SIG-M5 treated with dmso at 0.1 percent for 504 hours (cell line): ENCODE data around the gene PDF.

Experiments used
- DNase-seq: peaks from one replicate; lab custom pipeline; 2025; ENCODE audit not compliant: unreplicated experiment; lab: John Stamatoyannopoulos, UW

The PDF gene

GRCh38 chr16:69339289-69340094, 9.1 kb upstream of the PDF start, which contains the start of the genes COG8 and NIP7:
TSS of gene COG8 (minus strand) at chr16:69339564. CDS start at chr16:69339552, 12 bp downstream.
TSS of gene NIP7 (plus strand) at chr16:69339772. CDS start at chr16:69339830, 58 bp downstream.
- DNase-seq: peak; percentile 99

DNA sequence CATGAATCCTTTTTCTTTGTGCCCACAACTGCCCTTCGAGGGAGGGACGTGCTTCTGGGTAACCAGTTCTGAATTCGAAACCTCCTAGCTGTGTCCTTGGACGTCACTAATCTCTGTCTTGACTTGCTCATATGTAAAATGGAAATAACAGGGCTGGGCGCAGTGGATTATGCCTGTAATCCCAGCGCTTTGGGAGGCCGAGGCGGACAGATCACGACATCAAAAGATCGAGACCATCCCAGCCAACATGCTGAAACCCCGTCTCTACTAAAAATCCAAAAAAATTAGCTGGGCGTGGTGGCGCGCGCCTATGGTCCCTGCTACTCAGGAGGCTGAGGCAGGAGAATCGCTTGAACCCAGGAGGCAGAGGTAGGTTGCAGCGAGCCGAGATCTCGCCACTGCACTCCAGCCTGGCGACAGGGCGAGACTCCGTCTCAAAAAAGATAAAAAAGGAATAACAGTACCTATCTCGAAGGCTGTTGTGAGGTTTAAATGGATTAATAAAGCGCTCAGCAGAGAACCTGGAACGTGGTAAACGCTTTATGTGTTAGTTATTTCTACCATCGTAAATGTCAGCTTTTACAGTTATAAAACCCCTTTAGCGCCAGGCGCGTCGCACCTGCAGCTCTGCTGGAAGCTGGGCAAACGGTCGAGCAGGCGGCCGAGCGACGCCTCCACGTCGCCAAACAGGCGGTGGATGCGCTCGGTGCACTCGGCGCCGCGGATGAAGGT, 8.3 kb upstream of the PDF start:
- DNase-seq: no peak

DNA sequence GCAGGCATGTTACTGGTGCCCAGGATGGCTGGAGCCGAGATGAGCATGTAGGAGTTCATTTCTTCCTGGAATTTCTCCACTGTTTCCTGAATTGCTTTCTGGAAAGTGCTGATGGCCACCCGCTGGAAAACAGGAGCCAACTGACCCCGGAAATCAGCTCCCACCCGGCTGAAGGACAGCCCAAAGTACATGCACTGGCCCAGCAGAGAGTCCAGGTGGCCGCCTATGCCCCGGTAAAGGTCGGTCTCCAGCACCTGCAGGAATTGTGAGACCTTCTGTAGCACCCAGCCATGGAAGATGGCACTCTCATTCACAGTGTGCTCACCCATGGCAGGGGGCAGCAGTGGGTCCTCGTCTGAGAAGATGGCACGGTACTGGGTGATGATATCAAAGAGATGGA, 4.3 kb upstream of the PDF start:
- no peak for DNase-seq

- DNase-seq: no peak
These were observed 761 bp downstream of the PDF start for GRCh38 chr16:69329369-69330285.

DNA sequence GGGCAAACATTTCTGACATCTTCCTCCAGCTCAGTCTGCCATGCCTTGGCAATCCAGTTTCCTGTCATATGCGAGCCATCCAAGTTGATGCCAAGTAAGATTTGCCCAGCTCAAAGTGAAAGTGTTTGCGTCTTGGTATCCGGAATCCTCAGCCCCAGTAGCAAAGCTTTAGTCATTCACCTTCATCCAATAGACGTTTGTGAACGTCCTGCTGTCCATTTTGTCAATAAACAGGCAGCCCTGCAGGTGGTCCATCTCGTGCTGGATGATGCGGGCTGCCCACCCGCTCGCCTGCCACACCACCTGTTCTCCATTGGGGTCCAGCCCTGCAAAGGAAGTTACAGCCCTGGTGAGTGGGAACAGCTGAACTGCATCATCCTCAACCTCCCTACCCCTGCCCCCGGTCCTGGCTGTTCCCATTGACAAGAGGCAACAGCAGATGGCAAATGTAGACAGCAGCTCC, 1.5 kb downstream of the PDF start:
- peak; percentile 35 for DNase-seq

- DNase-seq: no peak
These were observed 2.6 kb downstream of the PDF start for GRCh38 chr16:69327585-69328310.

DNA sequence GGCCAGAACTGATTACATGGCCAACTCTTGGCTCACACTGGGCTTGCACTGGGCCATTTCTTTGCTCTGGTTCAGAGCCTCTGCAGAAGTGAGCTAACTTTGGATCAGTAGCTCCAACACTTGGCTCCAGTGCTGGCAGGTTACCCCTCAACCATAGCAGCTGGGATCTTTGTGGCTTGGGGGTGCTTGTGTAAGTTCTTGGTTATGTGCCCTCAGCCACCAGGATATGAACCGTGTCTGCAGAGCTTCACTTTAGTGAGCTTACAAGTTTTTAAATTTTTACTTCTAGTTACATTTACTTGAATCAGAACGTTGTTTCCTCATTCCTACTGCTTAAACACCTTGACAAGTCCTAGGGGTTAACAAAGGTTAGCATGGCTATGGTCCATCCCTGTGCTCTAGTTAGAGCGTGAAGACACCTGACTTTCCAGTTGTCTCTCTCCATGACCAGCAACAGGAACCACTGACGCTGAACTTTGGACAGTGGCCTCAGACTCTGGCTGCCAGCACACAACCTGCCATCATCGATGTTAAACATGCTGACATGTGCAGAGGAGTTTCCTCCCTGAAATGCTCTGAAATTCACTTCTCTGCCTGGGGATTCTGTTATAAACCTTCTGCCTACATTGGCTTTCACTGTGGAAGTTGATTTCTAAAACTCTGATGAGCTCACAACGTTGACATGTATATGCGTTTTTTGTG, 4.1 kb downstream of the PDF start:
- no peak for DNase-seq

DNA sequence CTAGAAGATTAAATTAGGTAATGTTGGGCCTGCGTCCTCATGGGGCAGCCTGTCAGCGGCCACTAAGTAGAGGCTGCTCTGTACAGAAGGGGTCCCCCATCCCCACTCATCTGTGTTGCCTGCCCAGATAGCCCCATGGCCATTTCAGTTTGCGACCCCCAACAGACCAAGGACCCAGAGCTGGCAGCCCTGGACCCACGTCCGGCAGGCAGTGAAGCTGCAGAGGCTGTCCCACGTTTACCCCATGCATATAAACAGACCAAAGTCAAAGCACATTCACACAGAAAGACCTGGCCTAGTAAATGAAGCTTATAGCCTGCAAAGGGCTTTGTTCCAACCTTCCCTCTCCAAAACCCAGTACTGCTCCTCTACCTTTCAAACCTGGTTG, 4.6 kb downstream of the PDF start:
- DNase-seq: no peak

DNA sequence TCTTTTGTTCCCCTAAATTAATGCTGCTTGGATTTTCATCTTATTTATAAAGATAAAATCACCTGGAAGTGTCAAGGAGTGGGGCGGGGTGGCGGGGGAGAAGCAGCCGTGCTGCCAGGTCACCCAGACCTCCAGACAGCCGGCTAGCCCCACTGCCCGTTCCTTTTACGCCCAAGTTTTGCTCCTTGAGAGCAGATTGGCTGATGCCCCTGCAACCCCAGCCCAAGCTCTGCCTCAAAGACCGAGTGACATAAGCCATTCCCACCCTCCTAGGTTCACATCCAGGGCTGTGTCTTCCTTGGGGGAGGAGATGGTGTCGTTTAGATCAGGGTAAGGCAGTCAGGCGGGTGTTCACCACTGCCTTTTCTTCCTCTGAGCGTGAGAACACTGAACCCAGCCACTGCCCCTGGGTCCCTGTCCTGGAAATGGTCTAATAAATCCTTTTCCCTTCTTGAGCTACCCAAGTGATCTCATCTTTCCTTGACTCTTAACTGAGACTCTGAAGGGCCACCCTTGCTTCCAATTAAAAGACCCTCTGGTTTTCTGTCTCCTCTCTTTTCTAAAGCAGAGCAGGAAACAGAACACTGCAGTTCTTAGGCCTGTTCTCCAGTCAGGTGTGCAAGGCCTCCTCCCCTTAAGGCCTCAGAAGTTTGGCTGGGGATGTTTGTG, 5.7 kb downstream of the PDF start:
- DNase-seq: no peak

- DNase-seq: no peak
These were observed 6.3 kb downstream of the PDF start for GRCh38 chr16:69324013-69324531.

- DNase-seq: no peak
These were observed 7.0 kb downstream of the PDF start for GRCh38 chr16:69323415-69323814.

DNA sequence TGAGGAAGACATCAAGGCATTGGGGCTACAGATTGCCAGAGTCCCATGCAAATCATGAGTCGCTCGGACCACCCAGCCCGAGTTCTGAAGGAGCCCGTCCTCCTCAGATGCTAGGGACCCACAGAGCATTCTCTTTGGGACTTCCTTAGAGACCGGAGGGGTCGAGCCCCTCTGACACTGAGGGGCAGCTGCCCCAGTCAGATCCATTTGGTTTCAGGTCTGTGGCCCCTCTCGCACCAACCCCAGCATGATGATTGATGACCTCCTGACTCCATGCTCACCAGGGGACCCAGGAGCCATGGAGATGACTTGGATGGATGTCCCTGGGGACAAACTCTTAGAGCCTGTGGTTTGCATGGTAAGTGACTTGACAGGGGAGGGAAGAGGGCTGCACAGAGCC, 8.0 kb downstream of the PDF start:
- no peak for DNase-seq

DNA sequence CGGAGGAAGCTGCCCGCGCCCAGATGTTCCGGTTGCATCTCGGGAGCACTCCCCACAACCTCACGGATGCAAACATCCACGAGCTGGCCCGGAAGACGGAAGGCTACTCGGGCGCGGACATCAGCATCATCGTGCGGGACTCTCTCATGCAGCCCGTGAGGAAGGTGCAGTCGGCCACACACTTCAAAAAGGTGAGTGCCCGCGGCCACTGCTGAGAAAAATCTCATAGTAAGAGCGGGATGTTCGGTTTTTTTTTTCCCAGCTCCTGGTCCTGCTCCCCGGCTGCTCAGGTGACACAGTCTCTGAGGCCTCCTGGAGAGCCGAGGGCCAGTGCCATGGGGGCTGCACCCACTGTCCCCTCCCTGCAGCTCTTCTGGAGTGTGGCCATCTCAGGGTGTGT, 9.3 kb downstream of the PDF start:
- DNase-seq: no peak

DNA sequence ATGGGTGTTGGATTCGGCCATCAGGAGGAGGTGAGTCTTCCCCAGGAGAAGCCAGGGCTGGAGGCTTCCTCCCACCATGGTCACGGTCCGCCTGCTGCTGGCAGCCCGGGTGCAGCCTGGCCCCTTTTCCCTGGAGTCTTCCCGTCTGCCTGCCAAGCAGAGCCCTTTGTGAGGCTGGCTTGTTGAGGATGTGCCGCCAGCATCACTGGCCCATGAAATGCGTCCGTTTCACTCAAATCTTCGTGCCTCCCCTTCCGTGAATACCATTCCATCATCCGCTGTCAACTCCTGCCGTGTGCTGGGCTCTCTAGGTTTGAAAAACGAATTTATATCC, 9.7 kb downstream of the PDF start:
- no peak for DNase-seq

DNA sequence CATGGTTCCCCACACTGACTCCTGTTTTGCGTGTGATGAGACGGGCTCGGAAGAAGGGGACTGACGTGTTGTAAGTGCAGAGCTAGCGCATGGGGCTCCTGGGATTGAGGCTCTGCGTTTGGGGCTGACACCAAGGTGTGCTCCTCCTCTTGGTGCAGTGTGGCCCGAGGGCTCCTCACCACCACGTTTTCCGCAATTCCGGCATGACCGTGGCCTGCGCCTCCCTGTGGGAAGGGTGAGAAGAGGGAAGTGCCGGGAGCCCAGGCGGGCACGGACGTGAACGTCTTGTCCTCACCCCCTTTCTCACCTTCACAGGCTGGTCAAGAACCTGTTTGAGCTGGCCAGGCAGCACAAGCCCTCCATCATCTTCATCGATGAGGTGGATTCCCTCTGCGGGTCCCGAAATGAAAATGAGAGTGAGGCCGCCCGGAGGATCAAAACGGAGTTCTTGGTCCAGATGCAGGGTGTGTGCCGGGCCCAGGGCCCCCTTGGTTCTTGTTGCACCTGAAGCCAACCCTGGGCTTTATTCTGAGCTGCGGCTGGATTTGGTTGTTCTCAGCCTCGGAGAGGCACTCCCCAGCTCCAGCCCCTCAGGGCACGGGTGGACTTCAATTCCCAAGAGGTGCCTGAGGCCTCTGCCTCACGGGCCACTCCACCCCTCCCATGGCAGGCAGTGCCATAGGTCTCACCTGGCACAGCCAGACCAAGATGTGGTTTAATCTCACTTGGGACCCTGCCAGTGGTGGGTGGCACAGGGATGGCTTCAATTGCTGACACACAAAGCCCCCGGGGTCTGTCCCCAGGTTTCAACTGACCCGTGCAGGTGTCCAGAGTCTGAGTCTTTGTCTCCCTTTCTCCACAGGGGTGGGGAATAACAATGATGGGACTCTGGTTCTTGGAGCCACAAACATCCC, 10.3 kb downstream of the PDF start:
- no peak for DNase-seq

GRCh38 chr16:69319381-69319780, 11.0 kb downstream of the PDF start:
- DNase-seq: no peak

- no peak for DNase-seq
These were observed 11.5 kb downstream of the PDF start for GRCh38 chr16:69318911-69319289.

- no peak for DNase-seq
These were observed 12.0 kb downstream of the PDF start for GRCh38 chr16:69318177-69318910.
